GM19043 (cell line): ENCODE measurements around the gene ITPR1.
"Not testable (repeated sequence)": the region's sequence is repeated elsewhere in the genome, so short reads cannot be mapped to it uniquely, and the experiment has no call there.

Experiments
- ATAC-seq: cut with Tn5 transposase; IDR thresholded peaks from one replicate; pipeline ENCODE4 v1.9.1; 2021; ENCODE audit warnings: low read depth; ENCODE audit not compliant: unreplicated experiment

ITPR1 gene

GRCh38 chr3:4588466-4588865, 95.3 kb downstream of the ITPR1 start:
- ATAC-seq: no peak

GRCh38 chr3:4589475-4590097, 96.4 kb downstream of the ITPR1 start:
- no peak for ATAC-seq

GRCh38 chr3:4590849-4591248, 97.7 kb downstream of the ITPR1 start:
- not testable (repeated sequence) for ATAC-seq

DNA sequence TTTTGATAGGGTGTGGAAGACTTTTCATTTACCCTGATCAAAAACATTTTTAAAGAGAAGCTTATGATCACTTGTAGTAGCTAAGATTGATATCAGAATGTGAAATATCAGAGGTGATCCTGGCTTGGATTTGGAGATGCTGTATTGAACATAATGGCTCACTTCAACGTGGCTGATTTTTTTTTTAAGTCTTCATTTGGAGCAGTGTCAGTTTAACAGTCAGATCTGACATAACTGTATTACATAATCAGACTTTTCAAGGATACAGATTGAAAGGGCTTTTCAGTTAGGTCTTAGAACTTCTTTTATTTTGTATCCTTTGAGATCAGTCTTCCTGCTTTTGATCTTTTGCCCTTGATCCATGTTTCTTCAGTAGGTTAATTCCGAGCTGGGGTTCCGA, 98.5 kb downstream of the ITPR1 start:
- ATAC-seq: no peak

DNA sequence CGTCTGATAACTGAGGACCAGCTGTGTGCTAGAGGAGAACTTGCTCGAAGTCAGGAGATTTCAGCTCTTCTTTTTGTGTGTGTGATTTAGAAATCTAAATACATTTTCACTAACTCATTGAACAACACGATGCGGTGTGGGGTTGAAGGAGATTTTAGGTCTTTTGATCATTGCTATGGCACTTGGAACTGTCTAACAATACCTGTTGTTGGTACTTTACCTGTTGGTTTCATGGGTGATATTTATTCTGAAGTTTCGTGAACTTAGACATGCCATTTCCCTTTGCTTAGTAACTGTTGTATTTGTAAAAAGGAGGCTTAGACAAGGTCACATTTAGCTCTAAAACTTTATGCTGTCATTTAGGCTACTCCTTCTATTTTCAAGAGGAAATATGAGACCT, 99.9 kb downstream of the ITPR1 start:
- no peak for ATAC-seq

DNA sequence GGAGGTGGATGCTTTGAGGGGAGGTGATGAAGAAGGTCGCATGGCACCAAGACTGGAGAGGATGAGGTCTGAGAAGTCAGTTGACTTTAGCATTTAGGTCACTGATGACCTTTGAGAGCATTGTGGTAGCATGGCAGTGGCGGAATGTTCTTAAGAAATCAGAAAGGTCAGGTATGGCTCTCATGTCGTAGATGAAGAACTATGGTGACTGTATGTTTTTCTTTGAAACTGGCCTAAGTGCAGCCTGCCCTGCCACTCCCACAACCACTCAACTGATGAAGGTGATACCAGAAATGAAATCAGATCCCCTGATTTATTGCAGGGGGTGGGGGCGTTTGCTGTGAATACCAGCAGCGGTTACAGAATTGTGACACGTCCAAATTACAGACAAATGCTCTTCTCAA, 102.6 kb downstream of the ITPR1 start:
- no peak for ATAC-seq

DNA sequence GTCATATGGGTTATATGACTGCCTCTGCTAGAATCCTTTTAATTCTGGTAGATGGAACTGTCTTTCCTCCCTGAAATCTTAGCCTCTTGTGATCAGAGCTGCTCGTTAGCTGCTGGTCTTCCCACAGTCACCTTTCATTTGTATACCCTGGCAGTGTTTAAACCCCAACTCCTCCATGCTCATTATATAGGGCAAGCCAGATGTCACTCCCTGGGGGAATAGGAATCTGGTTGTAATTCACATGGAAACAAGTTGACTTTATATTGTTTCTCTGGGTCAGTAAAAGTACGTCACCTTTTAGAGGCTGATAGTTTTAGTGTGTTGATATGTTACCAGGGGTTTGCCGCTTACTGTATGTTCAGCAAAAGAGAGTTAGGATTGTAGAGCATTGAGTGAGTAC, 103.5 kb downstream of the ITPR1 start:
- ATAC-seq: no peak

- no peak for ATAC-seq
Observed at GRCh38 chr3:4597208-4597985, 104.2 kb downstream of the ITPR1 start.

DNA sequence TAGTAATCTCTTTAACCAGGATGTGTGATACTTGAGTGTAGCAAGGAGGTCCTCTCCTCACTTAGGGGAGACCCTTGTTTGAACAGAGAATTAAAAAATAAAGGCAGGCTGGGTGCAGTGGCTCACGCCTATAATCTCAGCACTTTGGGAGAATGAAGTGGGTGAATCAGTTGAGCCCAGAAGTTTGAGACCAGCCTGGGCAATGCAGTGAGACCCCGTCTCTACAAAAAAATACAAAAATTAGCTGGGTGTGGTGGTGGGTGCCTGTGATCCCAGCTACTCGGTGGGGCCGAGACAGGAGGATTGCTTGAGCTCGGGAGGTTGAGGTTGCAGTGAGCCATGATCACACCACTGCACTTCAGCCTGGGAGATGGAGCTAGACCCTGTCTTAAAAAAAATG, 105.1 kb downstream of the ITPR1 start:
- not testable (repeated sequence) for ATAC-seq

DNA sequence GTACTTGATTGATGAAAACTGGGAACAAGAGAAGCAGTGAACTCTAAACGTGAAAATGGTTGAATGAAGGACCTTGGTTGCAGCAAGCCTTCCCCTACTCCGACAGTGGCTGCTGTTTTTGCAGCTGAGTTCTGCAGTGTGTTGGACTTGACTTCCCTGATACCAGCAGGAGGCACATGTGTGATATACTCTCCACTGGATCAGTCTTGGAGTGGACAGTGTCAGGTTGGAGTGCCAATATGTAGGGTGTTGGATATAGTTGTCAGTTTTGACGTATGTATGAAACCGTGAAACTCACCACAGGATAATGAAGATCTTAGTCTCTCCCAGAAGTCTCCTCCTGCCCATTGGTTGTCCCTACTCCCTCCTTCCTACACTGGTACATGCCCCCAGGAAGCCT, 106.5 kb downstream of the ITPR1 start:
- ATAC-seq: no peak

DNA sequence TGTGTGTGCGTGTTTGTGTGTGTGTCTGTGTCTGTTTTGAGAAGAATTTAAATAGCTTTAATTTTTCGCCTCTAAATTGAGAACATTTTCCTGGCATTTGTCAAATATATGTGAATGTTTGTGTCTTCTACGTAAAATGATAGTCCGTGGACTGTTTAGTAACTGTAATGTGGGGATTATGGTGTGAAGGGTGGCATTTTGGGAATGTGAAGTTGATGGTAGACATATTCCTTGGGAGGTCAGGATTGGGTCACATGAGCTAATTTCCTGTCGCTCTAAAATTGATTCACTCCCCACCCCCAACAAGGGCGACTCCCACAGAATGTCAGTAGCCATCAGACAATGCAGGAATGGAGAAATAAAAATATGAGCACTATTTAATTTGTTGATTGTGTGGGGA, 107.3 kb downstream of the ITPR1 start:
- no peak for ATAC-seq

DNA sequence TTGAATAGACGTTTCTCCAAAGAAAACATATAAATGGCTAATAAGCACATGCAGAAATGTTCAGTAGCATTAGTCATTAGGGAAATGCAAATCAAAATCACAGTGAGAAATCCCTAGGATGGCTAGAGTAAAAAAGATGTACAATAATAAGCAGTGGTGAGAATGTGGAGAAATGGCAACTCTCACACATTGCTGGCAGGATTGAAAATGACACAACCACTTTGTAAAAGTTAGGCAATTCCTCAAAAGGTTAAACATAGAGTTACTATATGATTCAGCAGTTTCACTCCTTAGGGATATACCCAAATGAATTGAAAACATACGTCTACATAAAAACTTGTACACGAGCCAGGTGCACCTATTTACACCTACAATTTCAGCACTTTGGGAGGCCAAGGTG, 108.7 kb downstream of the ITPR1 start:
- no peak for ATAC-seq

GRCh38 chr3:4604693-4605092, 111.5 kb downstream of the ITPR1 start:
- ATAC-seq: no peak

DNA sequence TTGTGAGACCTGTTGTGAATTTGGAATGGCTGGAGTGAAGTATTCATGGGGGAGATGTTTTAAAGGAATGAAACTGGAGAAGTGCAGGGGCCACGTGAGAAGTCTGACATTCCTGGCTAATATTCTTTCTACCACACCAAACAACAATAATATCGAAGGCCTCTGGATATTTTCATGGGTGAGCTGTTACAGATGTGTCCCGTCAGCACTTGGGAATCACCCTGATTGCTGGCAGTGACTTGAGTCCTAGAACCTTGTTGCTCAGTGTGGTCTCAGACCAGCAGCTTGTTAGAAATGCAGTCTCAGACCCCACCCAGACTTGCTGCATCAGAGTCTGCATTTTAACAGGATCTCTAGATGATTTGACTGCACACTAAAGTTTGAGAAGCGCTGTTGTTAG, 113.8 kb downstream of the ITPR1 start:
- no peak for ATAC-seq

GRCh38 chr3:4613366-4613765, 120.2 kb downstream of the ITPR1 start:
- no peak for ATAC-seq

DNA sequence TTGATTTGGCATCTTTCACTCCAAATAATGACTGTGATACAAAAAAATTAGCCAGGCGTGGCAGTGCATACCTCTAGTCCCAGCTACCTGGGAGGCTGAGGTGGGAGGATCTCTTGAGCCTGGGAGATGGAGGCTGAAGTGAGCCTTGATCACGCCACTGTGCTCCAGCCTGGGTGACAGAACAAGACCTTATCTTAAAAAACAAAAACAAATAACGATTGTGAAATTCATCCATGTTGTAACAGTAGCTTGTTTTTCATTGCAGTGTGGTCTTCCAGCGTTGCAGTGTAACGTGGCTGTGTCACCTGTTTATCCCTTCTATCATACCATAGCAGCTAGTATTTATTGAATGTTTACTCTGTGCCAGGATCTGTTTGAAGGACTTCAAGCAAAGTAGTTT, 120.9 kb downstream of the ITPR1 start:
- no peak for ATAC-seq

DNA sequence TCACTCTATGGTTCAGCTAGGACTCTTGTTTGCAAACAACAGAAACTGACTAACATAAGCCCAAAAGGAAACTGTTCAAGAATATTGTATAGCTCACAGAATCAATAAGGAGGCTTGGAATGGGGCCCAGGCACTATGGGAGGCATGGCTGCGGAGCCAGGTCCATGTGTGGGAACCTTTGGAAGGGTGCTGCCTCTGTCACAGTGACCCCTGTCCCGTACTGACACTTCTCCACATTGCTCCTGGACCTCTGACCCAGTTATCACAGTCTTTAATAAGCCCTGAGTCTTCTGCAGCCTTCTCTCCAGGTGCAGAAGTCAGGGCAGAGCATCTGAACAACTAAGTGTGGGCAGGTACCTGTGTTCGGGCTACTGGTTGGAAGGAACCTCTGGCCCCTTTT, 121.8 kb downstream of the ITPR1 start:
- no peak for ATAC-seq

DNA sequence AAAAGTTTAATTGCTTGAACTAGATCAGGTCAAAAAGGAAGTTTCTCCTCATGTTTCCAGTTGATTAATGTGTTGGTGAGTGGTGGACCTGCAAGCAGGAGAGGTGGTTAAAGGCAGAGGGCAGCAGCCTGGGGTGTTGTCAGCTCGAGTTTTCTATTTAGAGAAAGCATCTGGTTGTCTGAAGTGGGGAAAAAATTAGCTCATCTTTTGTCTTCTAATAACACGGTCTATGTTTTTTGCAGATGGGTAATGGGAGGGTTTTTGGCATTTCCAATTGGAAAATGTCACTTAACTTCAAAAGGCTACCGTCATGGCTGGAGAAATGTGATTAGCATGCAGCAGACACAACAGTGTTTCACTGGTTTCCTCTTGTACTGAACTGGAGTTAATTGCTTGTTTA, 122.6 kb downstream of the ITPR1 start:
- ATAC-seq: no peak

GRCh38 chr3:4623421-4623999, 130.4 kb downstream of the ITPR1 start:
- no peak for ATAC-seq

GRCh38 chr3:4627651-4628375, 134.7 kb downstream of the ITPR1 start:
- ATAC-seq: no peak
